ENCODE measurements around the gene PDGFA. TPM values are rescaled to one million over a fixed set of nuclear protein-coding genes. Genes with fewer than 3 reads are reported as not detected.
A peak's percentile ranks its signal among the peaks of the same experiment; 100 is the strongest.

Gene PDGFA
- total RNA-seq, 3 donors from 2014 or later (not counting 1 experiment from before 2014, with no cell fraction given) = 0.86 to 2.0 (median 1.5) TPM

DNA sequence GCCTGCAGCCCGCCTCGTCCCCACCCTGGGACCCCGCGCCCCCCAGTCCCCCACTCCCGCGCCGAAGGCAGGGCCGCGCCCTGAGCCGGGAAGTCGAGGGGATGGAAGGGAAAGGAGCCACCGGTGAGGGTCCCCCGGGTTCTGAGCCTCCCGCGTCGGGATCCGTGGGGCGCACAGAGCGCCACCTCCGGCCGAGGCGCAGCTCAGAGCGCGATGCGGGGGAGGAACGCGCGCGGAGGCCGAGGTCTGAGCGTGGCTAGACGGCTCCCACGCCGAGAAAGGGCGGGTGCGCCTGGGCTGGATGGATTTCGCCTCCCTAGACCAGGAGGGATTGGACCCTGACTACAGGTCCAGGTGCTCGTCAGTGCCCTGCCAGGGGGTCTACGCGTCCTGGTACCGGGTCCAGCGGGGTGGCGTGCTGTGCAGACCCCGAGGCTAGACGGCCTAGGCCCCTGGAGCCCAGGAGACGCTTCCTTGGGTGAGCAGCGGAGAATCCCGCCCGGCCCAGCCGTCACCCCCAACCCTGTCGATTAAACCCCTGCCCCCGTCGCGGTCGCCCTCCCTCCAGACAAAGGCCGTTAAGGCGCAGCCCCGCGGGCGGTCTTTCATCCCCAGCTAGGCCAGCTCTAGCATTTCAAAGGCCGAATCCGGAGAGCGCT is 986 bp upstream of the PDGFA start:
- peak overlapping the region; percentile 6 for H3K4me3 Mint-ChIP-seq
- DNase-seq = peak in 1 of 2 donors; percentile 25
- peaks cover 6 to 25% of the 10 kb centered on the region in 2 donors for H3K27me3 Mint-ChIP-seq (ENCODE audit: low read depth in 2 of 2)
- ATAC-seq = no peak
- no peak overlapping the region for H3K27ac Mint-ChIP-seq
- no peaks in the 10 kb centered on the region for H3K36me3 Mint-ChIP-seq
- H3K27ac ChIP-seq (ENCODE audit: low read length) = no peak overlapping the region
- no peaks in the 10 kb centered on the region for H3K9me3 Mint-ChIP-seq
- intact Hi-C loops (cut with micrococcal nuclease) = no loop called here
- H3K9me3 ChIP-seq (ENCODE audit: control insufficient read depth, insufficient read depth, low read length) = no peaks in the 10 kb centered on the region
- H3K27me3 ChIP-seq (ENCODE audit: control insufficient read depth, insufficient read depth, low read length) = peaks cover 30% of the 10 kb centered on the region
- H3K4me1 ChIP-seq (ENCODE audit: control insufficient read depth, insufficient read depth, low read length) = peaks cover 47% of the 10 kb centered on the region
- H3K4me1 Mint-ChIP-seq = peaks cover 0 to 12% of the 10 kb centered on the region in 2 donors
- no peaks in the 10 kb centered on the region for H3K36me3 ChIP-seq (ENCODE audit: control insufficient read depth, insufficient read depth, low read length)
- H3K4me3 ChIP-seq (ENCODE audit: low read length) = no peak overlapping the region
- 5% methylated on average over 63 of the region's 63 CpGs for WGBS (ENCODE audit: insufficient coverage)
- TF ChIP-seq, protein P1, sequence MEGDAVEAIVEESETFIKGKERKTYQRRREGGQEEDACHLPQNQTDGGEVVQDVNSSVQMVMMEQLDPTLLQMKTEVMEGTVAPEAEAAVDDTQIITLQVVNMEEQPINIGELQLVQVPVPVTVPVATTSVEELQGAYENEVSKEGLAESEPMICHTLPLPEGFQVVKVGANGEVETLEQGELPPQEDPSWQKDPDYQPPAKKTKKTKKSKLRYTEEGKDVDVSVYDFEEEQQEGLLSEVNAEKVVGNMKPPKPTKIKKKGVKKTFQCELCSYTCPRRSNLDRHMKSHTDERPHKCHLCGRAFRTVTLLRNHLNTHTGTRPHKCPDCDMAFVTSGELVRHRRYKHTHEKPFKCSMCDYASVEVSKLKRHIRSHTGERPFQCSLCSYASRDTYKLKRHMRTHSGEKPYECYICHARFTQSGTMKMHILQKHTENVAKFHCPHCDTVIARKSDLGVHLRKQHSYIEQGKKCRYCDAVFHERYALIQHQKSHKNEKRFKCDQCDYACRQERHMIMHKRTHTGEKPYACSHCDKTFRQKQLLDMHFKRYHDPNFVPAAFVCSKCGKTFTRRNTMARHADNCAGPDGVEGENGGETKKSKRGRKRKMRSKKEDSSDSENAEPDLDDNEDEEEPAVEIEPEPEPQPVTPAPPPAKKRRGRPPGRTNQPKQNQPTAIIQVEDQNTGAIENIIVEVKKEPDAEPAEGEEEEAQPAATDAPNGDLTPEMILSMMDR (IDR thresholded peaks at IDR 0.05) = no peak

DNA sequence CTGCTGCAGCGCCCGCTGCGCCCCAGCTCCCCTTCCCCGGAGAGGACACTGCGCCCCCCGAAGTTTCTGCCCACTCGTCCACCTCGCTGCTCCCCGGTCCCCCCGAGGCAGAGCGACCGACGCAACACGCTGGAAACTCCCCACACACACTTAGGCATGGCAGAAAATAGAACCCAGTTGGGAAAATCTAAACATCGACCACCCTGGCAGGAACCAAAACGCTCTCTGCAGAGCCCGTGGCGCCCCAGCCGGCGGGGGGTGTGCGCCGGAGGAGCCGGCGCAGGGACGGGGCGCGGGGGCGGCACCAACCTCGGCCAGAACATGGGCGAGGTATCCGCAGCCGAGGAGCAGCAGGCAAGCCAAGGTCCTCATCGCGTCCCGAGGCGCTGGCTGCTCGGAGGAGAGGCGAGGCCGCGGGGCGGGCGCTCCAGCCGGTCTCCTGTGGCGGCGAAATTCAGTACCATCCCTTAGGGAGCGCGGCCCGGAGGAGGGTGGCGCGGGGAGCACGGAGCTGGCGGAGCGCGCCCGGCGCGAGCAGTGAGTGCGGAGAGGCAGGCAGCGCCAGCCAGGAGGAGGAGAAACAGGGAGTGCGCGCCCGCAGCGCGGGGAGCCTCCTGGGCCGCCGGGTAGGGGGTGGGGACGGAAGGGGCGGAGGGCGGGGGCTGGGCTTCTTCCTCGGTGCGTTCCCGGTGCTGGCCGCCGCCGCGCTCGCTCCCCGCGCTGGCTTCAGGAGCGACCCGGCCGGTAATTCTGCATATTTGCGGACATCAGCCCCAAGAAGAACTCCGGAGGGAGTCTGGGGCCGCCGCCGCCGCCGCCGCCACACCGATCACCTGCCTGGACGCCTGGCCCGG is 789 bp downstream of the PDGFA start:
- Histone ChIP-seq H3K27ac (ENCODE audit: low read length) (no peak overlapping the region), H3K9me3 (ENCODE audit: control insufficient read depth, insufficient read depth, low read length) (no peaks in the 10 kb centered on the region), H3K27me3 (ENCODE audit: control insufficient read depth, insufficient read depth, low read length) (peaks cover 32% of the 10 kb centered on the region), H3K4me1 (ENCODE audit: control insufficient read depth, insufficient read depth, low read length) (peaks cover 47% of the 10 kb centered on the region), H3K36me3 (ENCODE audit: control insufficient read depth, insufficient read depth, low read length) (no peaks in the 10 kb centered on the region), H3K4me3 (ENCODE audit: low read length) (peak overlapping the region; percentile 18)
- H3K4me1 Mint-ChIP-seq = peaks cover 0 to 12% of the 10 kb centered on the region in 2 donors
- peak overlapping the region; percentile 79 for H3K4me3 Mint-ChIP-seq
- under 1% methylated on average over 93 of the region's 93 CpGs for WGBS (ENCODE audit: insufficient coverage)
- peak in 2 of 3 donors; percentile 19 to 26 for ATAC-seq
- H3K27ac Mint-ChIP-seq = no peak overlapping the region
- H3K36me3 Mint-ChIP-seq = no peaks in the 10 kb centered on the region
- H3K27me3 Mint-ChIP-seq (ENCODE audit: low read depth in 2 of 2) = peaks cover 3 to 22% of the 10 kb centered on the region in 2 donors
- TF ChIP-seq, protein P1 (IDR thresholded peaks at IDR 0.05) = no peak
- intact Hi-C loops (cut with micrococcal nuclease) = no loop called here
- no peaks in the 10 kb centered on the region for H3K9me3 Mint-ChIP-seq
- peak in 1 of 2 donors; percentile 43 for DNase-seq

DNA sequence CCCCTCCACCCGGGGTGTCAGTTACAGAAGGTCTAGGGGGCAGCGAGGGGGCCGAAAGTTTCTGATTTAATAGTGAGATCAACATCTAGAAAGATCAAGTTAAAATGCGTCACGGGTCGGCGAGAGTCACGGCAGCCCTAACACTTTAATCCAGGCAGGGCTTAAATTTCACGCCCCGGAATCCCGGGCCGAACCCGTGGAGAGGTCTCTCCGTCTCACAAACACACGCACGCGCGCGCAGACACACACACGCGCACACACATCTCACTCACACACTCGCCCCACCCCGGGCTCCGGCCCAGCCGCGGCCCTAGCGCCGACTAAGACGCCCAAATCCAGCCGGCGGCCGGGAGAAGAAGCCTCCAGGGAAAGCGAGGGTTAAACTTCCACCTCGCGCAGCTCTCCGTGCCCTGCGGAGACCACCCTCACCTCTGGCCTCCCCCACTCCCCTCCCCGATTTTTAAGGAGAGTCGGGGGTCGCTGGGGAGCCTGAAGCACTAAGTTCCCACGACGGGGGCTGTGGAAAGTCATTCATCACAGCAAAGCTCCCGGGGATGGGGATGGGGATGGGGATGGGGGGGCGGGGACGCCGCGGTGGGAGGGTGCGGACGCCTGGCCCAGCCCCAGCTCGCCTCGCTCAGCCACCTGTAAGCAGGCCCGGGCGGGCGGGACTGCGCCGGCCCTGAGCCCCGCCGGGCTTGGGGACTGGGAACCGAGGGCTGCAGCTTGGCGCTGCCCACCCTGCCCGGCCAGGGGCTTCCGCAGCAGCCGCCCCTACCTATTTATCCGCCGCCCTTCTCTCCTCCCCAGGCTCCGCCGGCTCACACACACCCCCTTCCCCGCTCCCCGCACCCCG is 1.6 kb downstream of the PDGFA start:
- no peaks in the 10 kb centered on the region for H3K9me3 Mint-ChIP-seq
- H3K9me3 ChIP-seq (ENCODE audit: control insufficient read depth, insufficient read depth, low read length) = no peaks in the 10 kb centered on the region
- H3K4me3 Mint-ChIP-seq = peak overlapping the region; percentile 79
- TF ChIP-seq, protein P1 (IDR thresholded peaks at IDR 0.05) = no peak
- intact Hi-C loops (cut with micrococcal nuclease) = no loop called here
- H3K27ac Mint-ChIP-seq = no peak overlapping the region
- ATAC-seq (peak in 1 of 3 donors; percentile 34), DNase-seq (peak; percentile 25 to 40)
- H3K36me3 ChIP-seq (ENCODE audit: control insufficient read depth, insufficient read depth, low read length) = no peaks in the 10 kb centered on the region
- peak overlapping the region; percentile 3 for H3K4me3 ChIP-seq (ENCODE audit: low read length)
- H3K36me3 Mint-ChIP-seq = no peaks in the 10 kb centered on the region
- no peak overlapping the region for H3K27ac ChIP-seq (ENCODE audit: low read length)
- H3K4me1 ChIP-seq (ENCODE audit: control insufficient read depth, insufficient read depth, low read length) = peaks cover 49% of the 10 kb centered on the region
- H3K27me3 Mint-ChIP-seq (ENCODE audit: low read depth in 2 of 2) = peaks cover 6 to 22% of the 10 kb centered on the region in 2 donors
- under 1% methylated on average over 67 of the region's 70 CpGs for WGBS (ENCODE audit: insufficient coverage)
- H3K27me3 ChIP-seq (ENCODE audit: control insufficient read depth, insufficient read depth, low read length) = peaks cover 29% of the 10 kb centered on the region
- peaks cover 0 to 12% of the 10 kb centered on the region in 2 donors for H3K4me1 Mint-ChIP-seq
